Measurements from ENCODE around the gene ESPN. TPM values are rescaled to one million over a fixed set of nuclear protein-coding genes. Genes with fewer than 3 reads are reported as not detected.
"Not testable (repeated sequence)": the region's sequence is repeated elsewhere in the genome, so short reads cannot be mapped to it uniquely, and the experiment has no call there.

The ESPN gene
- total RNA-seq, 2 donors from 2014 or later: 74.3 to 98.0 TPM

GRCh38 chr1:6440198-6441126 lies 15.9 kb downstream of the ESPN start:
- Histone ChIP-seq H3K9me3 (no peaks in the 10 kb centered on the region), H3K9ac (ENCODE audit: low read depth in 2 of 2, low read length in 2 of 2) (no peak overlapping the region), H3K36me3 (no peaks in the 10 kb centered on the region), H3K4me1 (no peaks in the 10 kb centered on the region), H3K27ac (no peak overlapping the region), H3K4me3 (peak overlapping the region; percentile 25), H3K27me3 (no peaks in the 10 kb centered on the region)
- TF ChIP-seq CTCF (IDR thresholded peaks at IDR 0.05): peak; percentile 24
- peak; percentile 82 for DNase-seq
- intact Hi-C loops (cut with DNase I): no loop called here

GRCh38 chr1:6441586-6441985 lies 17.0 kb downstream of the ESPN start:
- H3K9ac ChIP-seq (ENCODE audit: low read depth in 2 of 2, low read length in 2 of 2): no peak overlapping the region

GRCh38 chr1:6443339-6444115 lies 19.0 kb downstream of the ESPN start:
- Histone ChIP-seq H3K9me3 (no peaks in the 10 kb centered on the region), H3K36me3 (no peaks in the 10 kb centered on the region), H3K4me1 (peaks cover 3% of the 10 kb centered on the region), H3K27ac (no peak overlapping the region), H3K9ac (ENCODE audit: low read depth in 2 of 2, low read length in 2 of 2) (no peak overlapping the region), H3K4me3 (no peak overlapping the region), H3K27me3 (peaks cover 20% of the 10 kb centered on the region)
- TF ChIP-seq CTCF (IDR thresholded peaks at IDR 0.05): no peak
- DNase-seq: no peak
- intact Hi-C loops (cut with DNase I): no loop called here

More at GRCh38 chr1:6441586-6441985, 17.0 kb downstream of the ESPN start:
- Histone ChIP-seq H3K4me1 (no peaks in the 10 kb centered on the region), H3K36me3 (no peaks in the 10 kb centered on the region), H3K9me3 (no peaks in the 10 kb centered on the region), H3K4me3 (no peak overlapping the region), H3K27me3 (peaks cover 2% of the 10 kb centered on the region), H3K27ac (no peak overlapping the region)
- intact Hi-C loops (cut with DNase I): no loop called here
- DNase-seq: no peak
- no peak for TF ChIP-seq CTCF (IDR thresholded peaks at IDR 0.05)

GRCh38 chr1:6444377-6444776 lies 19.8 kb downstream of the ESPN start:
- Histone ChIP-seq H3K36me3 (no peaks in the 10 kb centered on the region), H3K27me3 (peaks cover 20% of the 10 kb centered on the region), H3K4me3 (no peak overlapping the region), H3K9me3 (no peaks in the 10 kb centered on the region), H3K9ac (ENCODE audit: low read depth in 2 of 2, low read length in 2 of 2) (no peak overlapping the region), H3K27ac (no peak overlapping the region), H3K4me1 (peaks cover 3% of the 10 kb centered on the region)
- TF ChIP-seq CTCF (IDR thresholded peaks at IDR 0.05): no peak
- intact Hi-C loops (cut with DNase I): no loop called here
- no peak for DNase-seq

GRCh38 chr1:6445062-6445763 lies 20.6 kb downstream of the ESPN start:
- DNase-seq: peak; percentile 77
- no peak overlapping the region for H3K4me3 ChIP-seq
- intact Hi-C loops (cut with DNase I): no loop called here
- peak; percentile 64 for TF ChIP-seq CTCF (IDR thresholded peaks at IDR 0.05)
- H3K9ac ChIP-seq (ENCODE audit: low read depth in 2 of 2, low read length in 2 of 2): no peak overlapping the region
- H3K27ac ChIP-seq: no peak overlapping the region
- H3K9me3 ChIP-seq: no peaks in the 10 kb centered on the region
- no peaks in the 10 kb centered on the region for H3K36me3 ChIP-seq
- peaks cover 9% of the 10 kb centered on the region for H3K4me1 ChIP-seq
- H3K27me3 ChIP-seq: peaks cover 20% of the 10 kb centered on the region

GRCh38 chr1:6445929-6446328 lies 21.4 kb downstream of the ESPN start:
- H3K9me3 ChIP-seq; H3K4me3 ChIP-seq; intact Hi-C loops (cut with DNase I); H3K4me1 ChIP-seq; H3K36me3 ChIP-seq; H3K27ac ChIP-seq; DNase-seq; H3K9ac ChIP-seq (ENCODE audit: low read depth in 2 of 2, low read length in 2 of 2): not testable (repeated sequence)
- H3K27me3 ChIP-seq: peaks cover 20% of the 10 kb centered on the region

Data from colonic mucosa (tissue), 4 donors.